8988T (cell line): ENCODE data around the gene ATP5PO.
"Not testable (repeated sequence)": the region's sequence is repeated elsewhere in the genome, so short reads cannot be mapped to it uniquely, and the experiment has no call there.

Experiments used
- DNase-seq: peaks from one replicate; pipeline ENCODE4 v3.0.0; 2011

The ATP5PO gene

GRCh38 chr21:33865996-33866575 is 49.5 kb downstream of the ATP5PO start:
- no peak for DNase-seq

GRCh38 chr21:33865176-33865575 is 50.4 kb downstream of the ATP5PO start:
- DNase-seq = no peak

GRCh38 chr21:33864150-33864549 is 51.5 kb downstream of the ATP5PO start:
- no peak for DNase-seq

- not testable (repeated sequence) for DNase-seq
Observed at GRCh38 chr21:33863191-33863590, 52.4 kb downstream of the ATP5PO start.

GRCh38 chr21:33861125-33861524 is 54.5 kb downstream of the ATP5PO start:
- no peak for DNase-seq

- DNase-seq = no peak
Observed at GRCh38 chr21:33860332-33860879, 55.2 kb downstream of the ATP5PO start.

- no peak for DNase-seq
Observed at GRCh38 chr21:33859373-33860102, 56.1 kb downstream of the ATP5PO start.

- no peak for DNase-seq
Observed at GRCh38 chr21:33858667-33859372, 56.8 kb downstream of the ATP5PO start.

GRCh38 chr21:33857846-33858666 is 57.5 kb downstream of the ATP5PO start:
- DNase-seq = no peak

- DNase-seq = no peak
Observed at GRCh38 chr21:33856893-33857527, 58.6 kb downstream of the ATP5PO start.

- DNase-seq = no peak
Observed at GRCh38 chr21:33855190-33855589, 60.4 kb downstream of the ATP5PO start.

- DNase-seq = no peak
Observed at GRCh38 chr21:33854604-33855003, 61.0 kb downstream of the ATP5PO start.
